H1 (cell line): Measurements from ENCODE around the gene ETV5. TPM values are rescaled to one million over a fixed set of nuclear protein-coding genes. Genes with fewer than 3 reads are reported as not detected.

Experiments used
- CTCF ChIA-PET: fragments of 300-600 bp; sonication (Branson Sonifier 250); formaldehyde crosslinking; loops from one replicate; lab custom pipeline; 2021; ENCODE audit not compliant: partially characterized antibody; lab: Charles Lee
- POLR2A ChIA-PET: fragments of 300-600 bp; sonication (Branson Sonifier 250); formaldehyde crosslinking; loops from one replicate; lab custom pipeline; 2021; ENCODE audit warnings: inconsistent platforms; ENCODE audit not compliant: partially characterized antibody; lab: Charles Lee
- DNase-seq, 2 experiments: peaks; one replicate each; pipeline versions ENCODE4 v3.0.0 to v3.0.0-alpha.2; 2010 to 2022; ENCODE audit warnings: low spot score in 2 of 2, low read depth in 1 of 2, mixed read lengths in 1 of 2
- FAIRE-seq: peaks from 2 replicates; lab custom pipeline; 2011; peaks lifted over from hg19 to GRCh38; lab: Jason Lieb, UNC
- H2AFZ ChIP-seq: 2 replicates; pipeline ENCODE4 v1.8.1; 2012; ENCODE audit warnings: low read length, inconsistent platforms
- H2AK5ac ChIP-seq: 2 replicates; pipeline ENCODE4 v1.6.1; 2013; ENCODE audit warnings: low read depth, low read length
- H2BK120ac ChIP-seq: replicated peaks from 2 replicates; pipeline ENCODE3; 2013; ENCODE audit warnings: low read depth, low read length, inconsistent platforms
- H2BK12ac ChIP-seq: 2 replicates; pipeline ENCODE4 v1.6.1; 2013; ENCODE audit warnings: low read depth, low read length
- H2BK15ac ChIP-seq: 2 replicates; pipeline ENCODE4 v1.6.1; 2013; ENCODE audit warnings: low read length
- H2BK20ac ChIP-seq: 2 replicates; pipeline ENCODE4 v1.6.1; 2013; ENCODE audit warnings: low read length
- H2BK5ac ChIP-seq: 2 replicates; pipeline ENCODE4 v1.6.1; 2013; ENCODE audit warnings: low read depth, low read length
- H3K14ac ChIP-seq: 2 replicates; pipeline ENCODE4 v1.6.1; 2013; ENCODE audit warnings: inconsistent platforms; ENCODE audit not compliant: insufficient read length
- H3K18ac ChIP-seq: 2 replicates; pipeline ENCODE4 v1.6.1; 2013; ENCODE audit warnings: low read length; ENCODE audit errors: extremely low read depth
- H3K23ac ChIP-seq: 2 replicates; pipeline ENCODE4 v1.6.1; 2013; ENCODE audit warnings: inconsistent platforms; ENCODE audit not compliant: insufficient read length
- H3K23me2 ChIP-seq: 2 replicates; pipeline ENCODE4 v1.6.1; 2013; ENCODE audit warnings: low read depth, low read length
- H3K27ac ChIP-seq: 2 replicates; pipeline ENCODE4 v1.6.1; 2011; ENCODE audit warnings: low read depth, low read length, inconsistent platforms
- H3K27me3 ChIP-seq, 4 experiments: replicated peaks in 1 of 4; 1 replicate in 1 of 4; 2 replicates in 3 of 4; pipeline versions ENCODE4 v1.6.1 to v1.8.1; 2011 to 2013; ENCODE audit warnings: low read length in 3 of 4, mild to moderate bottlenecking in 3 of 4, inconsistent platforms in 2 of 4, mixed read lengths in 2 of 4, moderate library complexity in 1 of 4; ENCODE audit not compliant: control insufficient read depth in 3 of 4, insufficient read depth in 3 of 4; ENCODE audit errors: extremely low read depth in 1 of 4
- H3K36me3 ChIP-seq, 4 experiments: 2 replicates each; pipeline versions ENCODE4 v1.6.1 to v1.8.1; 2011 to 2013; ENCODE audit warnings: mild to moderate bottlenecking in 4 of 4, low read length in 3 of 4, moderate library complexity in 2 of 4, control low read depth in 1 of 4, inconsistent platforms in 1 of 4; ENCODE audit not compliant: insufficient read depth in 4 of 4, control insufficient read depth in 2 of 4
- H3K4ac ChIP-seq: replicated peaks from 2 replicates; pipeline ENCODE3; 2013; ENCODE audit warnings: low read length, low read depth, mixed read lengths, inconsistent platforms; ENCODE audit not compliant: insufficient read length
- H3K4me1 ChIP-seq, 4 experiments: replicated peaks in 1 of 4; 1 replicate in 1 of 4; 2 replicates in 3 of 4; pipeline versions ENCODE4 v1.6.1 to v1.8.1; 2011 to 2013; ENCODE audit warnings: low read length in 3 of 4, inconsistent platforms in 2 of 4, mixed read lengths in 1 of 4; ENCODE audit not compliant: insufficient read depth in 4 of 4, control insufficient read depth in 3 of 4
- H3K4me2 ChIP-seq, 2 experiments: 2 replicates each; pipeline versions ENCODE4 v1.6.1 to v1.8.1; 2011 to 2013; ENCODE audit warnings: low read depth in 2 of 2, low read length in 2 of 2, control low read depth in 1 of 2, inconsistent platforms in 1 of 2, mild to moderate bottlenecking in 1 of 2; ENCODE audit not compliant: insufficient read depth in 1 of 2
- H3K4me3 ChIP-seq, 4 experiments: fragments of 200-600, 300-600 bp in 1 of 4; sonication (generic), shearing (Covaris generic), sonication (Bioruptor Twin) in 1 of 4; 2 replicates each; pipeline versions ENCODE4 v1.5.1 to v1.8.1; 2011 to 2016; ENCODE audit warnings: low read length in 4 of 4, low read depth in 3 of 4, control low read depth in 2 of 4, inconsistent platforms in 2 of 4, mild to moderate bottlenecking in 2 of 4, mixed read lengths in 1 of 4, moderate library complexity in 1 of 4; ENCODE audit not compliant: insufficient read depth in 2 of 4; ENCODE audit errors: extremely low read depth in 1 of 4
- H3K56ac ChIP-seq: replicated peaks from 2 replicates; pipeline ENCODE3; 2013; ENCODE audit warnings: low read depth, mild to moderate bottlenecking, mixed read lengths, low read length, inconsistent platforms; ENCODE audit not compliant: insufficient read length
- H3K79me1 ChIP-seq: 2 replicates; pipeline ENCODE4 v1.6.1; 2013; ENCODE audit warnings: low read depth, low read length, control low read depth
- H3K79me2 ChIP-seq, 2 experiments: 2 replicates each; pipeline versions ENCODE4 v1.6.1 to v1.8.1; 2012 to 2013; ENCODE audit warnings: low read length in 2 of 2, mild to moderate bottlenecking in 2 of 2, inconsistent platforms in 1 of 2; ENCODE audit not compliant: insufficient read depth in 2 of 2, control insufficient read depth in 1 of 2
- H3K9ac ChIP-seq, 4 experiments: replicated peaks in 1 of 4; 1 replicate in 1 of 4; 2 replicates in 3 of 4; pipeline versions ENCODE4 v1.6.1 to v1.8.1; 2011 to 2013; ENCODE audit warnings: low read depth in 3 of 4, low read length in 3 of 4, control low read depth in 2 of 4, mild to moderate bottlenecking in 2 of 4, moderate library complexity in 2 of 4, inconsistent platforms in 1 of 4; ENCODE audit errors: extremely low read depth in 1 of 4
- H3K9me3 ChIP-seq, 2 experiments: 2 replicates each; pipeline versions ENCODE4 v1.6.1 to v1.8.1; 2012 to 2013; ENCODE audit warnings: mild to moderate bottlenecking in 2 of 2, moderate library complexity in 2 of 2, control low read depth in 1 of 2, inconsistent platforms in 1 of 2, low read depth in 1 of 2, low read length in 1 of 2, mixed read lengths in 1 of 2; ENCODE audit not compliant: insufficient read depth in 2 of 2
- H4K20me1 ChIP-seq, 2 experiments: replicated peaks in 1 of 2; 2 replicates each; pipeline versions ENCODE3 to v1.8.1; 2011 to 2013; ENCODE audit warnings: inconsistent platforms in 2 of 2, low read length in 2 of 2, mild to moderate bottlenecking in 1 of 2; ENCODE audit not compliant: insufficient read depth in 2 of 2, control insufficient read depth in 1 of 2
- H4K5ac ChIP-seq: 2 replicates; pipeline ENCODE4 v1.6.1; 2013; ENCODE audit warnings: low read length, low read depth, mixed read lengths, inconsistent platforms; ENCODE audit not compliant: insufficient read length
- H4K8ac ChIP-seq: 2 replicates; pipeline ENCODE4 v1.8.0; 2013; ENCODE audit warnings: mild to moderate bottlenecking, moderate library complexity, low read length, inconsistent platforms; ENCODE audit not compliant: insufficient read depth; ENCODE audit errors: extremely low read depth
- H4K91ac ChIP-seq: replicated peaks from 2 replicates; pipeline ENCODE3; 2013; ENCODE audit warnings: low read length, mixed read lengths, inconsistent platforms; ENCODE audit not compliant: insufficient read length
- BACH1 ChIP-seq: IDR thresholded peaks from 2 replicates; pipeline ENCODE4 v1.6.1; 2012; ENCODE audit warnings: low read length, improper control_type of control experiment
- EGR1 ChIP-seq: IDR thresholded peaks from 2 replicates; pipeline ENCODE4 v1.6.1; 2011; ENCODE audit warnings: low read depth, low read length, borderline replicate concordance
- EZH2 ChIP-seq: fragments of 200-600 bp; sonication (generic); IDR thresholded peaks from 2 replicates; pipeline ENCODE4 v1.7.1; 2012; ENCODE audit warnings: low read depth, mild to moderate bottlenecking, moderate library complexity, low read length, inconsistent platforms; ENCODE audit not compliant: severe bottlenecking
- JUND ChIP-seq: IDR thresholded peaks from 2 replicates; pipeline ENCODE4 v1.6.1; 2011; ENCODE audit warnings: mild to moderate bottlenecking, improper control_type of control experiment, low read length
- POLR2A ChIP-seq, 2 experiments: IDR thresholded peaks; 1 replicate in 1 of 2; 2 replicates in 1 of 2; pipeline ENCODE4 v1.6.1; 2011; ENCODE audit warnings: low read depth in 2 of 2, low read length in 2 of 2, mild to moderate bottlenecking in 2 of 2; ENCODE audit errors: control extremely low read depth in 1 of 2
- WGBS, 2 experiments: shearing (Covaris generic) in 1 of 2; methylation state at CpG; one replicate each; pipeline versions ENCODE4 v1.1.6 to v1.1.7; 2013 to 2015; ENCODE audit warnings: low lambda C conversion rate in 2 of 2, mixed read lengths in 2 of 2, inconsistent platforms in 1 of 2, low coverage in 1 of 2, missing lambda C conversion rate in 1 of 2; ENCODE audit not compliant: insufficient replicate concordance in 2 of 2, insufficient coverage in 1 of 2, insufficient read length in 1 of 2; ENCODE audit errors: extremely low coverage in 1 of 2, missing lambda C conversion rate in 1 of 2; 5-methylcytosine and 5-hydroxymethylcytosine counted together
- polyA plus RNA-seq, 7 experiments: library from polyadenylated mRNA; depleted of rRNA in 3 of 7; stranded (reverse) in 5 of 7; unstranded in 2 of 7; fragments of >200 nt in 5 of 7; fragments of 200-250 nt in 2 of 7; gene quantifications; 1 replicate in 5 of 7; 2 replicates in 1 of 7; 4 replicates in 1 of 7; pipeline versions ENCODE4 v1.2.1 to v1.2.3, GENCODE V29; 2011 to 2013; ENCODE audit warnings: missing spikeins in 2 of 7, mixed read lengths in 2 of 7
- total RNA-seq: library from RNA; stranded (reverse); fragmentation: NEBNext Ultra II Directional; extraction: Animal tissue kit (Norgen Biotek cat#: 25700); gene quantifications from 2 replicates; pipeline ENCODE4 v1.2.1, GENCODE V29; 2021

Gene ETV5
- total and polyA plus RNA-seq, 2 of the 8 experiments (the other 6 are each of a cell fraction or from before 2014, with no cell fraction given): 13.1 to 36.9 TPM

DNA sequence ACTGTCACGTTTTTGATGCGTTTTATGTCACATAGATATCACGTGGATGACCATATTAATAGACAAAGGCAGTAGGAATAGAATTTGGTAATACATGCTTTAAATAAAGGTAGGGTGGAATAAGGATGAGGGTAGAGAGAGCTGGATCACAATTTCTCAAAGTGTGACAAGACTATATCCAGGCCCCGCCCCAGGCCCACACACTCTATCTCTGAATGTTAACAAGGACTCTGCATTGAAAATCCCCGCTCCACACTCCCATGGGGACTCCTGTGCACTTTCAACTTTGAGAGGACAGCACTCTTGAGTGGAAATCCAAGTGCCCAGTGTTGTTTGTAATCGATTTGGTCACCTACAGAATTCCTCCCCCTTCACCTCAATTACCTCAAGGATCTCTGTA is 31.4 kb downstream of the ETV5 start:
- H2AK5ac ChIP-seq: no peak overlapping the region
- 94% methylated on average over 6 of the region's 6 CpGs; no CpG with 5 or more reads in 1 of the 2 experiments for WGBS, 2 experiments
- H3K4me1 ChIP-seq: peaks cover 4 to 16% (median 14%) of the 10 kb centered on the region in 4 experiments; a peak in 6 of 7 replicates
- no peak overlapping the region for H2BK5ac ChIP-seq
- H3K9me3 ChIP-seq: no peaks in the 10 kb centered on the region
- H3K14ac ChIP-seq: no peak overlapping the region
- no peak overlapping the region for H2BK120ac ChIP-seq
- no peaks in the 10 kb centered on the region for H3K27me3 ChIP-seq
- H4K5ac ChIP-seq: no peak overlapping the region
- FAIRE-seq (no peak), DNase-seq (no peak)
- no peaks in the 10 kb centered on the region for H4K20me1 ChIP-seq
- no peak overlapping the region for H3K23ac ChIP-seq
- no peak overlapping the region for H2AFZ ChIP-seq
- H3K79me1 ChIP-seq: no peaks in the 10 kb centered on the region
- peaks cover 0 to 8% (median 0%) of the 10 kb centered on the region in 4 experiments; a peak in 3 of 8 replicates for H3K36me3 ChIP-seq
- H2BK20ac ChIP-seq: no peak overlapping the region
- no peak overlapping the region for H3K4me3 ChIP-seq
- H3K23me2 ChIP-seq: no peaks in the 10 kb centered on the region
- H2BK15ac ChIP-seq: no peak overlapping the region
- ChIA-PET POLR2A (no interaction called here), CTCF (interaction anchor here (0.9 to 1.5 kb wide), 2 partner anchors 23 to 36 kb away, joined by 3 to 4 read pairs; no protein-coding TSS in a partner anchor)
- no peak overlapping the region for H3K27ac ChIP-seq
- H3K18ac ChIP-seq: no peak overlapping the region
- H3K56ac ChIP-seq: no peak overlapping the region
- no peaks in the 10 kb centered on the region for H3K79me2 ChIP-seq
- no peak overlapping the region for H2BK12ac ChIP-seq
- no peak overlapping the region for H3K9ac ChIP-seq
- no peak overlapping the region for H3K4me2 ChIP-seq
- H4K91ac ChIP-seq: no peak overlapping the region
- H4K8ac ChIP-seq: no peak overlapping the region
- no peak overlapping the region for H3K4ac ChIP-seq
- no peak for TF ChIP-seq POLR2A (IDR thresholded peaks at IDR 0.05; ENCODE audit: control extremely low read depth in 1 of 2, low read depth in 2 of 2, low read length in 2 of 2)
- TF ChIP-seq BACH1: no peak
- no peak for TF ChIP-seq EZH2
- TF ChIP-seq EGR1: no peak
- no peak for TF ChIP-seq JUND
